ENCODE results near the gene MARCHF2.

The MARCHF2 gene

DNA sequence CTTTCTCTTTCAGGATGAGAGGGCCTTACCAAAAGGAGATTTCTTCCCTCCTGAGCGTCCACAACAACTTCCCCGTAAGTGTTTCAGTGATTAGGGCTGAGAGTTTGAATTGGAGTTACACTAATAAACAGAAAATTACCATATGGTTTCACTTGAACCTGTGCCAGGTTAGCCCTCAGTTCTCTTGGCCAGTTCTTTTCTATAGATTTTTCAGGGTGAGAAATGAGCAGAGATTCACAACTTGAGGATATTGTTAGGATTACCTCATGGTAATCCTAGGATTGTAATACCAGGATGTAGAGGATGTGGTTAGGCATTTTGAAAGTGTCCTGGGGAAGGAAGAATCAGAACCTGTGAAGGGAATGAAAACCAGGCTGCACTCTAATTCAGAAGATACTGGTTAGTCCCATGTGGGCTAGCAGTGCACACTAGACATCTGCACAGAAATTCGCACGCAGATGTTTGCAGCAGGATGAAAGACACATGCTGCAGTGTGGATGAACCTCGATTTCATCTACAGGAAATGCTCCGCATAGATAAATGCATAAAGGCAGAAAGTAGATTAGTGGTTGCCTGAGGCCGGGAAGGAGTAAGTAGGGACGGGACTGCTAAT lies 55.8 kb downstream of the MARCHF2 start:
- TF ChIP-seq, protein P1, sequence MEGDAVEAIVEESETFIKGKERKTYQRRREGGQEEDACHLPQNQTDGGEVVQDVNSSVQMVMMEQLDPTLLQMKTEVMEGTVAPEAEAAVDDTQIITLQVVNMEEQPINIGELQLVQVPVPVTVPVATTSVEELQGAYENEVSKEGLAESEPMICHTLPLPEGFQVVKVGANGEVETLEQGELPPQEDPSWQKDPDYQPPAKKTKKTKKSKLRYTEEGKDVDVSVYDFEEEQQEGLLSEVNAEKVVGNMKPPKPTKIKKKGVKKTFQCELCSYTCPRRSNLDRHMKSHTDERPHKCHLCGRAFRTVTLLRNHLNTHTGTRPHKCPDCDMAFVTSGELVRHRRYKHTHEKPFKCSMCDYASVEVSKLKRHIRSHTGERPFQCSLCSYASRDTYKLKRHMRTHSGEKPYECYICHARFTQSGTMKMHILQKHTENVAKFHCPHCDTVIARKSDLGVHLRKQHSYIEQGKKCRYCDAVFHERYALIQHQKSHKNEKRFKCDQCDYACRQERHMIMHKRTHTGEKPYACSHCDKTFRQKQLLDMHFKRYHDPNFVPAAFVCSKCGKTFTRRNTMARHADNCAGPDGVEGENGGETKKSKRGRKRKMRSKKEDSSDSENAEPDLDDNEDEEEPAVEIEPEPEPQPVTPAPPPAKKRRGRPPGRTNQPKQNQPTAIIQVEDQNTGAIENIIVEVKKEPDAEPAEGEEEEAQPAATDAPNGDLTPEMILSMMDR (IDR thresholded peaks at IDR 0.05) = no peak

DNA sequence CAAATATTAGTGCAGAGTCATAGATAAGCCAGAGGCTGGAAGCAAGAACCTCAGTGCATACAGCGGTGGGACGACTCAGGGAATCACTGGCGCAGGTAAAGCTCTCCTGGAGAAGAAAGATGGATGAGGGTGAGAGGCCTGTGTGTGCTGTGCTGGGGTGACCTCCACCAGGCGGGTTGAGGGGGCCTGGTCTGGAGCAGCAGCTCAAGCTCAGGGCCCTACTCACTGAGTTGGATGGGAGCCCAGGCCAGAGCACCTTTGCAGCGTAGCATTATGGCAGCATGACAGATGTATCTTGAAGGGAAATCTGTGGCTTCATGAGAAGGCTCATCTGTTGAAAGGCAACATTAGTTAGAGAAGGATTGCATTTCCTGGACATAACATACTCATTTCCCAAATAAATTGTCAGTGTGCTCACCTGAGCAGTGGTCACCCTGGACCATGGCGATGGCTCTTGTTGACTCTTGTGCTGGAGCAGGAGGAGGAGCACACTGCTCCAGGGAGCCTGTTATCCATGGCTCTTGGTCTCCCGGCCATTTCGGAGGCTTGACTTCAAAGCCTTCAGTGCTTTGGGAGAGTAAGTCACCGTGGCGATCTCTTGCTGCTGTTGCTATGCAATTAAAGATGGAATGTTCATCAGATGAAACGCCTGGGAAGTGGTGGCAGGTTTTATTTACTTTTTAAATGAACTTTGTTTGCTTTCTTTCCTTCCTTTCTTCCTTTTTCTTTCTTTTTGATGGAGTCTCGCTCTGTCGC lies 56.7 kb downstream of the MARCHF2 start:
- TF ChIP-seq, protein P1 (IDR thresholded peaks at IDR 0.05) = no peak

DNA sequence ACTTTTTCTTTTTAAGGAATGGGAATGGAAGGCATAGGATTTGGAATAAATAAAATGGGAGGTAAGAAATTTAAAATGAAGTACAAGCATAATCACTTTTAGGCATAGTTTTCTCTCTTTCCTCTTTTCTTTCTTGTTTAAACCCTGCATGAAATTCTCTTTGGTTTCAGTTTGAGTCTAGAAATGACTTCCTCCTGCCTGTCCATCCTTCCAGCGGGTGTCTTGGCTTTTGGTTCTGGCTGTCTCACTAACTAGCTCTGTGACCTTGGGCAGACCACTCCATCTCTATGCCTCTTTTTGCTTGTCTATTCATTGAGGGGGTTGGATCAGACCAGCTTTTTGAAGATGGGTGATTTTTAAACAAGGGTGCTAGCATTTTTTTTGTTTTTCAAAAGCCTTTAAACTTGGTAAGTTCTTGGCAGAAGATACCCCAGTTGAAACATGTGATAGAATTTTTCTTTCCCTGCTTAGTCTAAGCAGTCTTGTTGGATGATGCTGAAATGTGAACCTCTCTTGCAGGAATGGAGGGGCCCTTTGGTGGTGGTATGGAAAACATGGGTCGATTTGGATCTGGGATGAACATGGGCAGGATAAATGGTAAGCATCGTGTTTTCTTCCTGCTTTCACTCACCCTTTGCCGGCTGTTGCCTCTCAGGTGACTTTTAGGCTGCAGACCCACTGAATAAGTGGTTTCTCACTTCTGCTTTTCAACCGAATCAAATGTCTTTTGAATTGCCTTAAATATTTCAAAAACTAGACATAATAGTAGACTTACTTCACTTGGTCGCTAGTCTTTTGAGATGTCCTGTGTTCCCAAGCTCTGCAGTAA lies 60.8 kb downstream of the MARCHF2 start:
- TF ChIP-seq, protein P1 (IDR thresholded peaks at IDR 0.05) = no peak

DNA sequence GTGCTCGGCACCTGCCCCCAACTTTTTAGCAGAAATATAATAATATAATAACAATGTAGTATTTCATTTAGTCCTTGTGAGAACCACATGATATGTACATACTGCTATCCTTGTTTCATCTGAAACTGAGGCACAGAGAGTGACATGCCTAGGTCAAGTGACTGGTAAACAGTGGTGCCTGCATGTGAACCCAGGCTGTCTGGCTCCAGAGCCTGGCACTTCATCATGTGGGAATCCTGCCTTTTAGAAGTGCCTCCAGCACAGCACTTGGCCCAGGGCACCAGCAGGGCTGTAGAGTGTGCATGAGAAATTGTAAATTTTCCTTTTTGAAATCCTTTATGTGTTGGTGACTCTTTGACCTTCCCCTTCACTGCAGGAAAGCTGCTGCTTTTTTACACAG lies 61.9 kb downstream of the MARCHF2 start:
- TF ChIP-seq, protein P1 (IDR thresholded peaks at IDR 0.05) = no peak

DNA sequence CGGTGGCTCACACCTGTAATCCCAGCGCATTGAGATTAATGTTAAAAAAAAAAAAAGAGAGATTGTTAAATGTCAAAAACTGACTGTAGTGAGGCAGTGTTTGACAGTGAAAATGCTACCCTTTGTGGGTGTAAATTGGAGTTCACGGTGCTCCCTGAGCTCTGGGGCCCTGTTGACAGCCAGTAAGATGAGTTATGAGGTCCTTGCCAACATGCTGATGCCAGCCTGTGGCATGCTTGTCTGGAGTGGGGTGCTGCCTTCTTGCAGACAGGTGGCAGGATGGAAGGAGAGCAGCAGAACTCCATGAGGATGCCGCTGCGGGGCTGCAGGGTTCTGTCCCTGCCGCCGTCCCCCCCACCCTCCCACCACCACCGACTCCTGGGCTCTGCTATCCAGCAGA lies 63.4 kb downstream of the MARCHF2 start:
- TF ChIP-seq, protein P1 (IDR thresholded peaks at IDR 0.05) = no peak

DNA sequence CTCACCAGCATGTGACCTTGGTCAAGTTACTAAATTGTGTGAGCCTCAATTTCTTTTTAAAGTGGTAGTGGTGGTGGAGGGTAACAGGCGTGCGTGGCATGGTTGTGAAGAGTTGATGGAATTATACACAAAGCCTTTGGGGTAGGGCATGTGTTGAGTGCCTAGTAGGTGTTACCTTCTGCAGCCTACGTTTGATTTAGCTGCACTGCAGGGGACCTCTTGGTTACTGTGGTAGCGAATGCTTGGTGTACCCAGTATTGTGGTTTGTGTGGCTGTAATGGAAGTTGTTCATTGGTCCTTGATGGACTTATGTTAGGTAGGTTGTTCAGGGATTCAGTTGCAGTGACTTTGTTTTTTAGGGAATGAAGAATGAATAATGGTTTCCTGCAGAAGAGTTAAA lies 64.8 kb downstream of the MARCHF2 start:
- TF ChIP-seq, protein P1 (IDR thresholded peaks at IDR 0.05) = no peak

DNA sequence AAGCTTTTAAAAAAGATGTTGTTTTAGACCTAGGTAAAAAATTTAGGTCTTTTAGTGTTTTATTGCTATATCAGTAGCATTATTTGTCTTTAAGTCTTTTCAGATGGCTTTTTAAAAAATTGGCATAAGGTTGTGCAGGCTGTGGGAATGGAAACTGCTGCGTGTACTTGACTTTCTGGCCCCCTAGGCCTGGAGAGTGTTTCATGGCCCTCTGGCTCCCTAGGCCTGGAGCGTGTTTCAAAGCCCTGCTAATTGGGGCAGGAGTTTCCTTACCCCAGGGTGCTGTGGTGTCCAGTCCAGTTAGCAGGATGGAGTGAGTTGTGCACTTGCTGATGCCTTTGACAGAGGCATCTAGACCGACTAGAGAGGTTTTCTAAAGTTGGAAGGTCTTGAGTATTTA lies 65.5 kb downstream of the MARCHF2 start:
- TF ChIP-seq, protein P1 (IDR thresholded peaks at IDR 0.05) = no peak

Data from LNCAP (cell line).